Activated B cell treated with CpG ODN at 0.5 μM for 24 hours (primary cell): ENCODE results near the gene PITX2. TPM values are rescaled to one million over a fixed set of nuclear protein-coding genes. Genes with fewer than 3 reads are reported as not detected.

Experiments
- ATAC-seq: fragments of 200-7000 bp; cut with Tn5 transposase; one replicate; pipeline ENCODE4 v1.10.0; 2021; ENCODE audit warnings: low read depth, mild to moderate bottlenecking, moderate library complexity
- CTCF ChIA-PET: fragments of 350-600 bp; sonication (Branson Sonifier 250); formaldehyde crosslinking; loops from one replicate; lab custom pipeline; 2021; ENCODE audit warnings: antibody characterized with exemption; lab: Charles Lee
- POLR2A ChIA-PET: fragments of 350-600 bp; sonication (Branson Sonifier 250); formaldehyde crosslinking; loops from one replicate; lab custom pipeline; 2021; ENCODE audit warnings: antibody characterized with exemption; lab: Charles Lee
- DNase-seq: peaks from one replicate; pipeline ENCODE4 v3.0.0; 2022
- H3K27ac Mint-ChIP-seq: one replicate; pipeline ENCODE4 v1.8.0; 2020; ENCODE audit warnings: mixed read lengths
- H3K27me3 Mint-ChIP-seq: one replicate; pipeline ENCODE4 v1.8.0; 2021; ENCODE audit warnings: mixed read lengths
- H3K36me3 Mint-ChIP-seq: one replicate; pipeline ENCODE4 v1.8.0; 2021; ENCODE audit warnings: low read depth, mixed read lengths
- H3K4me1 Mint-ChIP-seq: one replicate; pipeline ENCODE4 v1.8.0; 2021; ENCODE audit warnings: mixed read lengths
- H3K4me3 Mint-ChIP-seq: one replicate; pipeline ENCODE4 v1.8.0; 2020; ENCODE audit warnings: mild to moderate bottlenecking, mixed read lengths
- H3K9me3 Mint-ChIP-seq: one replicate; pipeline ENCODE4 v1.8.0; 2020; ENCODE audit warnings: mixed read lengths
- intact Hi-C: fragments of 100-400 bp; cut with micrococcal nuclease; formaldehyde crosslinking; loops from one replicate; pipeline ENCODE4 v1.15.1; 2024
- total RNA-seq: library from RNA; stranded (reverse); gene quantifications from 2 replicates; pipeline ENCODE4 v1.2.3, GENCODE V29; 2022
- TF ChIP-seq, protein P1 (sequence below): fragments of 200-600 bp; IDR thresholded peaks from one replicate; pipeline ENCODE4 v1.8.0; 2022; ENCODE audit warnings: antibody characterized with exemption, mild to moderate bottlenecking

PITX2 gene
- total RNA-seq, 1 donor from 2014 or later = not detected

DNA sequence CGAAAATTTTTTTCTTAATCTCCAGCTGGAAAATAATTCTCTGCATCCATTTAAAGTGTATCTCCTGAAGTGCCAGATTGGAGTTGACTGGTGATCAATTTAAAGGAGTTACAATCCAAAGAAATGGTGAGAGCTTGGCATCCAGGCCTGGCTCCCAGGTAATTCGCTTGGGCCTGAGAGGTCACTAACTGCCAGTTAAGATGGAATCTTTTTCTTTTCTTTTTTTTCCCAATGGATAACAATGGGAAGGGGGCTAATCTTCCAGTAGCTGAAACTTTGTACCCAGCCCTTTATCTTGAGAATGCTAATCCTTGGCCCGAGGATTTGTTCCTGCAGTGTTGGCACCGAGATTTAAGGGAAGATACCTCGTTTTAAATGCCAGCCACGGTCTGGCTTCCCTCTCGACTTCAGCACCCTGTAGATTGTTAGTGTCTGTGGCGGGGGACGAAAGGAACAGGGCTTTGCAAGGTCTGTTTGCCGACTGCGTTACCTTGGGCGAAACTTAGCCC lies 13.3 kb upstream of the PITX2 start:
- CTCF ChIA-PET = no interaction called here
- Mint-ChIP-seq H3K27me3 (peaks cover 73% of the 10 kb centered on the region), H3K27ac (no peak overlapping the region), H3K4me3 (no peak overlapping the region), H3K4me1 (peaks cover 9% of the 10 kb centered on the region), H3K36me3 (no peaks in the 10 kb centered on the region), H3K9me3 (peaks cover 2% of the 10 kb centered on the region)
- no peak for DNase-seq
- TF ChIP-seq, protein P1, sequence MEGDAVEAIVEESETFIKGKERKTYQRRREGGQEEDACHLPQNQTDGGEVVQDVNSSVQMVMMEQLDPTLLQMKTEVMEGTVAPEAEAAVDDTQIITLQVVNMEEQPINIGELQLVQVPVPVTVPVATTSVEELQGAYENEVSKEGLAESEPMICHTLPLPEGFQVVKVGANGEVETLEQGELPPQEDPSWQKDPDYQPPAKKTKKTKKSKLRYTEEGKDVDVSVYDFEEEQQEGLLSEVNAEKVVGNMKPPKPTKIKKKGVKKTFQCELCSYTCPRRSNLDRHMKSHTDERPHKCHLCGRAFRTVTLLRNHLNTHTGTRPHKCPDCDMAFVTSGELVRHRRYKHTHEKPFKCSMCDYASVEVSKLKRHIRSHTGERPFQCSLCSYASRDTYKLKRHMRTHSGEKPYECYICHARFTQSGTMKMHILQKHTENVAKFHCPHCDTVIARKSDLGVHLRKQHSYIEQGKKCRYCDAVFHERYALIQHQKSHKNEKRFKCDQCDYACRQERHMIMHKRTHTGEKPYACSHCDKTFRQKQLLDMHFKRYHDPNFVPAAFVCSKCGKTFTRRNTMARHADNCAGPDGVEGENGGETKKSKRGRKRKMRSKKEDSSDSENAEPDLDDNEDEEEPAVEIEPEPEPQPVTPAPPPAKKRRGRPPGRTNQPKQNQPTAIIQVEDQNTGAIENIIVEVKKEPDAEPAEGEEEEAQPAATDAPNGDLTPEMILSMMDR = no peak
- intact Hi-C loops = loop anchor here (10.0 kb wide), 2 partner anchors 999 to 1219 kb away; no protein-coding TSS in a partner anchor
- ATAC-seq = no peak
- POLR2A ChIA-PET = no interaction called here

DNA sequence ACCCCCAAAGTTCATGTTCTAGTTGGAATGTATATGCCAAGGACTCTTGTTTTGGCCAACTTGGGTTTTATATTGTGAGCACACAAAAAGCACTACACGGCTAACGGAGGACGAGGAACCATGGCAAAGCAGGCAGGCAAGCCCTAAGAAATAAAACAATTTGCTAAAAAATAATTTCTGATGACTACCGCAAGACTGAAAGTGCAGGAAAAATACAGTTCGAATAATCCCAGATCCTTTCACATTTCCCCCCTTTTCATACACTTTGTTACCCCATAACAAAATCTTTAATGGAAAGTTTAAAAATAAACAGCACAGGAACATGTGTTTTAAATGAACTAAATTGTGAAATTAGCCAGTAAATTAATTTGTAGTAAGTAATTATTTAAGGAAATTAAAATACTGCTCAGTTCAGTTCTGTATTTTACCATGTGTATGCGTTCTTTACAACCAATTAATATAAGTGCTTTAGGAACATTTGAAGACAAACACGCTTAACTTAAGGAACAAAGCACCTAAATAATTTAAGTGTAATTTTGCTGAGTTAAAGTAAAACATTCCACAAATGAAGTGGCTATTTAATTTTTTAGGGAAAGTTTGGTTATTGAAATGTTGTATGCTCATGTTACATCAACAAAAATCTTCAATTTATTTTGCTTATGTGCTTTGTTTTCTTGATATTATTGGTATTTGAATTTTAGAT lies 12.4 kb upstream of the PITX2 start:
- peaks cover 12% of the 10 kb centered on the region for H3K4me1 Mint-ChIP-seq
- intact Hi-C loops = loop anchor here (10.0 kb wide), 2 partner anchors 999 to 1219 kb away; no protein-coding TSS in a partner anchor
- DNase-seq (no peak), ATAC-seq (no peak)
- TF ChIP-seq, protein P1 = no peak
- H3K36me3 Mint-ChIP-seq = no peaks in the 10 kb centered on the region
- ChIA-PET CTCF (no interaction called here), POLR2A (no interaction called here)
- H3K4me3 Mint-ChIP-seq = no peak overlapping the region
- no peak overlapping the region for H3K27ac Mint-ChIP-seq
- peaks cover 74% of the 10 kb centered on the region for H3K27me3 Mint-ChIP-seq
- H3K9me3 Mint-ChIP-seq = peaks cover 2% of the 10 kb centered on the region

DNA sequence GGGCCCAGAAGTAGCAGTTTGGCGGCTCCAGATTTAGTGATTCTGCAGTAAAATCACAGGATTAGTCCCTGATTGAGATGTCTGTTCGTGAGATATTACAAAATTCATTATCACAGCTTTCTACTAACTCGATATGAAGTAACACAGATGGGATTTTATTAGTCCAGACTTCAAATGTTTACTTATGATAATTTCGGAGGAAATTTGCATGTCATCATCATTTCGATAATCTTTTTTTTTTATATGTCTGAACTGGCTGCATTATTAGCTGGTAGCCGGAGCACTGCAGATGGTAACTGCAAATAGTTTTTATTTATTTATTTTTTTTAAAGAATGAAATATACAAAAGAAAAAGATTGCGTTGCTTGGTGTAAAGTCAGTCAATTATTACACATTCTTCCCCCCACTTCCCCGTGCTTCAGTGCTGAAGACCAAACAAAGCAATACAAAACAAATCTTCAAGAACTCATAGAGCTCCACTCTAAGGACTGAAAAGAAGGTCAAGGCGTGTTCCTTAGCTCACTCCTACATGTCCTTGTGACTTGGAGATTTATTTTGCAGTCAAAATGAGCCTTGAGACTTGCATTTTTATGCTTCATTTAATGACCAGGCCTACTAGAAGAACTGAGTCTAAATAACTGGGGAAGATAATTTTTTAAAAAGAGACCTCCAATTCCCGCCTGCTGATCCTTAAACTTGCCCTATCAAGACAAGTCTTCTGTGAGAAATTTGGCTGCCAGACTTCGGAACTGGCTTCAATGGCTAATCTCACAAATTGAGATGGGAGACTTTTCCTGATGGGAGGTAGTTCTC lies 11.7 kb upstream of the PITX2 start:
- no peak overlapping the region for H3K27ac Mint-ChIP-seq

DNA sequence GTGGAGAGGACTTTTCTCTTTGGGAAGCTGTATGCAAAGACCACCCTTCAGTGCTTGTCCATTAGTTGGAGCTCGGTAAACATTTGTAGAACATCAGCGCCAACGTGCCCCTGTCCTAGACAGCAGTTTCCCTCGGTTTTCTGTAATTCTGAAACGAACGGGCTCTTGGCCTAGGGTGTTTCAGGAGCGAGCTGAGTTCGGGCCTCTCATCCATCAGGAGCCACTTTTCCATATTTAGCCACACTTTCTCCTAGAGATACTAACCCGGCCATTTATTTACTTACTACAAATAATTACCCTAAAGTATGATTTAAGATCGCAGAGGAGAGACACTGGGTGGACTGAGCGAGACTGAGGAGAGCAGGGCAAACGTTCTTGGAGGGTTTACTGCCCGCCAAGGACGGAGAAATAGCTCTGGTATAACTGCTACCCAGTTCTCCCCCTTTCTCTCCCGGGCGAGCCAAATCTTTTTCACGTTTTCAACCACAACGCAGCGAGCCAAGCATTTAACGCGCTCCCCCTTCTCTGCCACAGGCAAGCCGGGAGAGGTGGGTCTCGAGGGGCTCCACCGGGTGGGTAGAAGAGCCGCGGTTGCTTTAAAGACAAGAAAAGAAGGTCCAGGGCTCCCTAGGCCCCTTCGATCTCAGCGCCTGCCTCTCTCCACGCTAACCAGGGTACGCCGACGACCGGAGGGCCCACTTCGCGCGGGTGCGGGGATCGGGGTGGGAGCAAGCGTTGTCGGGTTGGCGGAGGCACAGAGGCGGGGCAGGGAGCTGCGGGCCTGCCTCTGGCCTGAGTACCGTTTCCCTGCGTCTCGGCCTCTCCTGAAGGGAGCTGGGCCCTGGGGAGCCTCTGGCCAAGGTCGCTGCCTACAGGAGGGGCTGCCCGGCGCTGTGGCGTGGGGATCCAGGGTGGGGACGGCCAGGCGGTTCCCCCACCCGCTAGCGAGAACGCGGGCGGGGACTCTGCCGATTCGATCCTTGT lies 10.8 kb upstream of the PITX2 start:
- peaks cover 73% of the 10 kb centered on the region for H3K27me3 Mint-ChIP-seq
- ATAC-seq (no peak), DNase-seq (no peak)
- H3K4me1 Mint-ChIP-seq = peaks cover 13% of the 10 kb centered on the region
- ChIA-PET POLR2A (no interaction called here), CTCF (no interaction called here)
- intact Hi-C loops = loop anchor here (5.0 to 10.0 kb wide), 4 partner anchors 1001 to 1399 kb away; no protein-coding TSS in a partner anchor
- H3K36me3 Mint-ChIP-seq = no peaks in the 10 kb centered on the region
- no peak overlapping the region for H3K4me3 Mint-ChIP-seq
- TF ChIP-seq, protein P1 = no peak
- peaks cover 2% of the 10 kb centered on the region for H3K9me3 Mint-ChIP-seq
- no peak overlapping the region for H3K27ac Mint-ChIP-seq

More for the DNA sequence above, 11.7 kb upstream of the PITX2 start:
- ChIA-PET CTCF (no interaction called here), POLR2A (no interaction called here)
- Mint-ChIP-seq H3K9me3 (peaks cover 2% of the 10 kb centered on the region), H3K4me3 (no peak overlapping the region), H3K27me3 (peaks cover 74% of the 10 kb centered on the region), H3K4me1 (peaks cover 12% of the 10 kb centered on the region), H3K36me3 (no peaks in the 10 kb centered on the region)
- DNase-seq (no peak), ATAC-seq (no peak)
- TF ChIP-seq, protein P1 = no peak
- intact Hi-C loops = loop anchor here (5.0 to 10.0 kb wide), 4 partner anchors 1000 to 1398 kb away; no protein-coding TSS in a partner anchor
